CD14-positive monocyte (primary cell): ENCODE measurements around the gene TPK1. TPM values are rescaled to one million over a fixed set of nuclear protein-coding genes. Genes with fewer than 3 reads are reported as not detected.

Experiments
- DNase-seq, 3 donors: peaks; one replicate each; pipeline ENCODE4 v3.0.0-alpha.2; 2011 to 2022
- H2AFZ ChIP-seq: 2 replicates; pipeline ENCODE4 v1.6.0; 2012; ENCODE audit warnings: mild to moderate bottlenecking, low read depth, low read length, inconsistent platforms; ENCODE audit not compliant: insufficient read depth, poor library complexity, severe bottlenecking
- H3K27ac ChIP-seq, 2 donors: 1 replicate in 1 of 2; 2 replicates in 1 of 2; pipeline ENCODE4 v1.5.1; 2012 to 2013; ENCODE audit warnings: low read length in 2 of 2, control low read depth in 1 of 2, inconsistent platforms in 1 of 2, low read depth in 1 of 2, mild to moderate bottlenecking in 1 of 2
- H3K27me3 ChIP-seq, 2 donors: one replicate each; pipeline versions ENCODE4 v1.6.0 to v1.6.1; 2011 to 2013; ENCODE audit warnings: low read length in 2 of 2; ENCODE audit not compliant: control insufficient read depth in 2 of 2, insufficient read depth in 2 of 2
- H3K36me3 ChIP-seq, 2 donors: replicated peaks in 1 of 2; 1 replicate in 1 of 2; 2 replicates in 1 of 2; pipeline versions ENCODE4 v1.5.1 to v1.6.1; 2012 to 2013; ENCODE audit warnings: low read length in 2 of 2, control low read depth in 1 of 2, inconsistent platforms in 1 of 2, mild to moderate bottlenecking in 1 of 2; ENCODE audit not compliant: insufficient read depth in 2 of 2, control insufficient read depth in 1 of 2
- H3K4me1 ChIP-seq, 2 donors: 1 replicate in 1 of 2; 2 replicates in 1 of 2; pipeline versions ENCODE4 v1.5.1 to v1.6.1; 2012 to 2013; ENCODE audit warnings: low read length in 2 of 2, control low read depth in 1 of 2, inconsistent platforms in 1 of 2, mild to moderate bottlenecking in 1 of 2, moderate library complexity in 1 of 2; ENCODE audit not compliant: insufficient read depth in 2 of 2, control insufficient read depth in 1 of 2
- H3K4me2 ChIP-seq: replicated peaks from 2 replicates; pipeline ENCODE3; 2012; ENCODE audit warnings: low read length, moderate library complexity, mild to moderate bottlenecking; ENCODE audit not compliant: poor library complexity, severe bottlenecking; ENCODE audit errors: extremely low read depth
- H3K4me3 ChIP-seq, 3 experiments: fragments of 200-600 bp in 1 of 3; sonication (generic) in 1 of 3; replicated peaks in 1 of 3; 1 replicate in 2 of 3; 2 replicates in 1 of 3; pipeline ENCODE4 v1.5.1; 2011 to 2013; ENCODE audit warnings: low read length in 3 of 3, mild to moderate bottlenecking in 3 of 3, control low read depth in 2 of 3, low read depth in 2 of 3, inconsistent platforms in 1 of 3, moderate library complexity in 1 of 3
- H3K79me2 ChIP-seq: 2 replicates; pipeline ENCODE4 v1.6.0; 2012; ENCODE audit warnings: mild to moderate bottlenecking, control low read depth, inconsistent platforms, low read length, moderate library complexity; ENCODE audit not compliant: insufficient read depth
- H3K9ac ChIP-seq: 2 replicates; pipeline ENCODE4 v1.6.0; 2017; ENCODE audit warnings: low read length, mild to moderate bottlenecking; ENCODE audit not compliant: insufficient read depth, poor library complexity, severe bottlenecking
- H3K9me3 ChIP-seq, 2 donors: replicated peaks in 1 of 2; 1 replicate in 1 of 2; 2 replicates in 1 of 2; pipeline versions ENCODE4 v1.5.1 to v1.6.1; 2012 to 2013; ENCODE audit warnings: low read length in 2 of 2, control low read depth in 1 of 2; ENCODE audit not compliant: control insufficient read depth in 1 of 2, insufficient read depth in 1 of 2
- H4K20me1 ChIP-seq: 2 replicates; pipeline ENCODE4 v1.6.0; 2012; ENCODE audit warnings: mild to moderate bottlenecking, low read length, control low read depth, moderate library complexity; ENCODE audit not compliant: insufficient read depth
- H3K27ac Mint-ChIP-seq, 7 donors: one replicate each; pipeline ENCODE4 v1.8.0; 2020; ENCODE audit warnings: mild to moderate bottlenecking in 7 of 7, mixed read lengths in 7 of 7, moderate library complexity in 6 of 7, inconsistent platforms in 2 of 7
- H3K27me3 Mint-ChIP-seq, 3 donors: one replicate each; pipeline ENCODE4 v1.8.0; 2021 to 2022; ENCODE audit warnings: low read depth in 3 of 3, mild to moderate bottlenecking in 3 of 3, mixed read lengths in 3 of 3, moderate library complexity in 3 of 3, inconsistent platforms in 1 of 3
- H3K36me3 Mint-ChIP-seq, 2 donors: one replicate each; pipeline ENCODE4 v1.8.0; 2020; ENCODE audit warnings: mixed read lengths in 2 of 2, inconsistent platforms in 1 of 2, mild to moderate bottlenecking in 1 of 2
- H3K4me1 Mint-ChIP-seq: one replicate; pipeline ENCODE4 v1.8.0; 2020; ENCODE audit warnings: mild to moderate bottlenecking, mixed read lengths
- H3K4me3 Mint-ChIP-seq, 2 donors: one replicate each; pipeline ENCODE4 v1.8.0; 2020; ENCODE audit warnings: mild to moderate bottlenecking in 2 of 2, mixed read lengths in 2 of 2, moderate library complexity in 1 of 2
- H3K9me3 Mint-ChIP-seq, 7 donors: one replicate each; pipeline ENCODE4 v1.8.0; 2020 to 2022; ENCODE audit warnings: mixed read lengths in 7 of 7, mild to moderate bottlenecking in 6 of 7, moderate library complexity in 6 of 7, inconsistent platforms in 2 of 7
- intact Hi-C, 2 donors: fragments of 100-400 bp; cut with micrococcal nuclease; formaldehyde crosslinking; loops; one replicate each; pipeline versions ENCODE4 v1.15.0 to v1.15.1; 2023
- polyA plus RNA-seq, 3 donors: library from polyadenylated mRNA; depleted of rRNA in 1 of 3; unstranded in 2 of 3; stranded (reverse) in 1 of 3; fragments of 300-500 nt in 2 of 3; fragments of >200 nt in 1 of 3; fragmentation: Illumina TruSeq in 2 of 3; gene quantifications; 1 replicate in 2 of 3; 2 replicates in 1 of 3; pipeline ENCODE4 v1.2.3, GENCODE V29; 2012 to 2021
- TF ChIP-seq, protein P1 (sequence below): fragments of 200-600 bp; IDR thresholded peaks from one replicate; pipeline ENCODE4 v1.8.0; 2022; ENCODE audit warnings: antibody characterized with exemption, mild to moderate bottlenecking

Gene TPK1
- polyA plus RNA-seq, 3 donors = 18.9 to 33.8 (median 33.1) TPM

DNA sequence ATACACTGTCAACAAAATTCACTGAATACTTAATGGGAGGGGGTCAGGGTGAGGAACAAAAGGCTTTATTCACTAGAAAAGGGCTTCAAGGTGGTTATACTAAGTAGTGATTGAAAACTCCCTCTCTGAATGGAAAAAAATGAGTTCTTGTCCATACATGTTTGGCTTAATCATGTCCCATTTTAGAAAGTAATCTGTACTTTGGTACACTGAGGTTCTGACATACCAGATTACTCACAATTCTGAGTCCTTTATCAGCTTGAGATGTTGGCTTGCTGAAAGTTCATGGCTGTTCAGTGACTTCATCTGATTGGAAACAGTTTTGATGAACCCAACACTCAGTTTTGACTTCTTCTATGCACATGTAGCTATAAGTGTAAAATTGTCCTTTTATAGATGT lies 419.5 kb downstream of the TPK1 start:
- intact Hi-C loops = no loop called here
- Histone ChIP-seq H3K4me2 (no peak overlapping the region), H3K27me3 (peaks cover 0 to 4% of the 10 kb centered on the region in 2 donors), H3K79me2 (no peaks in the 10 kb centered on the region), H3K9ac (no peak overlapping the region), H2AFZ (no peak overlapping the region), H3K36me3 (no peaks in the 10 kb centered on the region), H3K4me1 (no peaks in the 10 kb centered on the region), H4K20me1 (no peaks in the 10 kb centered on the region), H3K27ac (no peak overlapping the region), H3K4me3 (no peak overlapping the region), H3K9me3 (peaks cover 0 to 6% of the 10 kb centered on the region in 2 donors)
- Mint-ChIP-seq H3K9me3 (peaks cover 2 to 24% (median 13%) of the 10 kb centered on the region in 7 donors), H3K27ac (no peak overlapping the region), H3K36me3 (no peaks in the 10 kb centered on the region), H3K4me3 (no peak overlapping the region), H3K27me3 (peaks cover 4 to 13% (median 11%) of the 10 kb centered on the region in 3 donors), H3K4me1 (peaks cover 2% of the 10 kb centered on the region)
- no peak for DNase-seq
- TF ChIP-seq, protein P1, sequence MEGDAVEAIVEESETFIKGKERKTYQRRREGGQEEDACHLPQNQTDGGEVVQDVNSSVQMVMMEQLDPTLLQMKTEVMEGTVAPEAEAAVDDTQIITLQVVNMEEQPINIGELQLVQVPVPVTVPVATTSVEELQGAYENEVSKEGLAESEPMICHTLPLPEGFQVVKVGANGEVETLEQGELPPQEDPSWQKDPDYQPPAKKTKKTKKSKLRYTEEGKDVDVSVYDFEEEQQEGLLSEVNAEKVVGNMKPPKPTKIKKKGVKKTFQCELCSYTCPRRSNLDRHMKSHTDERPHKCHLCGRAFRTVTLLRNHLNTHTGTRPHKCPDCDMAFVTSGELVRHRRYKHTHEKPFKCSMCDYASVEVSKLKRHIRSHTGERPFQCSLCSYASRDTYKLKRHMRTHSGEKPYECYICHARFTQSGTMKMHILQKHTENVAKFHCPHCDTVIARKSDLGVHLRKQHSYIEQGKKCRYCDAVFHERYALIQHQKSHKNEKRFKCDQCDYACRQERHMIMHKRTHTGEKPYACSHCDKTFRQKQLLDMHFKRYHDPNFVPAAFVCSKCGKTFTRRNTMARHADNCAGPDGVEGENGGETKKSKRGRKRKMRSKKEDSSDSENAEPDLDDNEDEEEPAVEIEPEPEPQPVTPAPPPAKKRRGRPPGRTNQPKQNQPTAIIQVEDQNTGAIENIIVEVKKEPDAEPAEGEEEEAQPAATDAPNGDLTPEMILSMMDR = no peak

DNA sequence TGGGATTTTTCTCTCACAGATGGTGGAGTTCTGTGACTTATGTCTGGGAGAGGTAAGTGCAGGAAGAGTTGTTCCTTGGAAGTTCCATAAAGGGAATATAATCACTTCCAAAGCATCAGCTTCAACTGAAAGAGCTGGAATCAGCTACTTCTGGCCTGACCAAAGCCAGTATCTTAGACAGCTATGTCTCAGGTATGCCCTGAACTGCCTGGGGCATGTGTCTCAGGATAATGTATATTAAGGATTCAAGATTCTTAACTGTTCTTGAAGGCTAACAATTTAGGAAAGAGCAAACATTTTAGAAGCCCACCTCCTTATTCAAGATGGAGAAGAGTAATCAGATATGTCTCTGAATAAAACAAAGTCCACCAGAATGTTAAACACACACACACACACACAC lies 420.0 kb downstream of the TPK1 start:
- H3K4me1 Mint-ChIP-seq = peaks cover 2% of the 10 kb centered on the region
- no peak overlapping the region for H3K4me3 Mint-ChIP-seq
- no peak overlapping the region for H2AFZ ChIP-seq
- H3K4me3 ChIP-seq = no peak overlapping the region
- no peaks in the 10 kb centered on the region for H3K36me3 Mint-ChIP-seq
- H3K9me3 ChIP-seq = peaks cover 0 to 6% of the 10 kb centered on the region in 2 donors
- TF ChIP-seq, protein P1 = no peak
- H3K27me3 Mint-ChIP-seq = peaks cover 4 to 13% (median 11%) of the 10 kb centered on the region in 3 donors
- peaks cover 0 to 4% of the 10 kb centered on the region in 2 donors for H3K27me3 ChIP-seq
- no peaks in the 10 kb centered on the region for H3K36me3 ChIP-seq
- no peak overlapping the region for H3K9ac ChIP-seq
- no peaks in the 10 kb centered on the region for H4K20me1 ChIP-seq
- no peaks in the 10 kb centered on the region for H3K4me1 ChIP-seq
- no peaks in the 10 kb centered on the region for H3K79me2 ChIP-seq
- H3K4me2 ChIP-seq = no peak overlapping the region
- H3K27ac ChIP-seq = no peak overlapping the region
- intact Hi-C loops = no loop called here
- H3K9me3 Mint-ChIP-seq = peaks cover 2 to 24% (median 13%) of the 10 kb centered on the region in 7 donors
- no peak overlapping the region for H3K27ac Mint-ChIP-seq
- no peak for DNase-seq
